GM12891 (cell line): Measurements from ENCODE around the gene PDCD1.

Experiments used
- POLR2A ChIP-seq: IDR thresholded peaks from 2 replicates; pipeline ENCODE4 v1.6.1; 2011; ENCODE audit warnings: low read depth, low read length, control low read depth
- POLR2AphosphoS5 ChIP-seq: IDR thresholded peaks from 2 replicates; pipeline ENCODE4 v1.6.1; 2011; ENCODE audit warnings: low read depth, low read length, control low read depth
- SPI1 ChIP-seq: IDR thresholded peaks from 2 replicates; pipeline ENCODE4 v1.6.1; 2011; ENCODE audit warnings: low read depth, low read length, control low read depth

DNA sequence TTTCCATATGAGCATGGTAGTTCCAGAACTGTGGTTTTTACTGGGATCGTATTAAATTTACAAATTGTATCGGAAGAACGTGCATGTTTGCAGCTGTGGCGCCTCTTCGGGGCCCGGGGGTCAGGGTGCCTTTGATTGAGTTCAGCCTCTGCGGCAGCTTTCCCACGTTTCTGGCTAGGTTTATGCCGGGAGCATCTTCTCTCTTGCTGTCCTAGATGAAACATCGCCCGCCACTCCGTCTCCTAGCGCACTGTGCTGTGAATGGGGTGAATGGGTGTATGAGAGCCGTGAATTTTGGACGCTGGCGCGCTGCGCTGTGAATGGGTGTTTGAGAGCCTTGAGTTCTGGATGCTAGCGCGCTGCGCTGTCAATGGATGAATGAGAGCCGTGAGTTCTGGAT, 12.3 kb downstream of the PDCD1 start:
- TF ChIP-seq POLR2A (no peak), POLR2AphosphoS5 (no peak), SPI1 (no peak)
